Activated CD8-positive, alpha-beta T cell treated with anti-CD3 and anti-CD28 coated beads for 36 hours (primary cell): ENCODE data around the gene FASN. TPM values are rescaled to one million over a fixed set of nuclear protein-coding genes. Genes with fewer than 3 reads are reported as not detected.
A peak's percentile ranks its signal among the peaks of the same experiment; 100 is the strongest.

Experiments
- ATAC-seq: fragments of 200-7000 bp; cut with Tn5 transposase; one replicate; pipeline ENCODE4 v1.10.0; 2021; ENCODE audit warnings: mild to moderate bottlenecking, moderate library complexity
- CTCF ChIA-PET: fragments of 350-600 bp; sonication (Branson Sonifier 250); formaldehyde crosslinking; loops from one replicate; lab custom pipeline; 2021; ENCODE audit warnings: antibody characterized with exemption; lab: Charles Lee
- POLR2A ChIA-PET: fragments of 350-600 bp; sonication (Branson Sonifier 250); formaldehyde crosslinking; loops from one replicate; lab custom pipeline; 2021; ENCODE audit warnings: antibody characterized with exemption; lab: Charles Lee
- DNase-seq: peaks from one replicate; pipeline ENCODE4 v3.0.0-alpha.2; 2020
- H3K27ac Mint-ChIP-seq: one replicate; pipeline ENCODE4 v1.8.0; 2021; ENCODE audit warnings: mild to moderate bottlenecking, mixed read lengths
- H3K27me3 Mint-ChIP-seq: one replicate; pipeline ENCODE4 v1.8.0; 2021; ENCODE audit warnings: mixed read lengths
- H3K36me3 Mint-ChIP-seq: one replicate; pipeline ENCODE4 v1.8.0; 2021; ENCODE audit warnings: low read depth, mixed read lengths
- H3K4me1 Mint-ChIP-seq: one replicate; pipeline ENCODE4 v1.8.0; 2021; ENCODE audit warnings: low read depth, mixed read lengths
- H3K4me3 Mint-ChIP-seq: one replicate; pipeline ENCODE4 v1.8.0; 2021; ENCODE audit warnings: mild to moderate bottlenecking, moderate library complexity, mixed read lengths
- H3K9me3 Mint-ChIP-seq: one replicate; pipeline ENCODE4 v1.8.0; 2021; ENCODE audit warnings: mixed read lengths
- CTCF ChIP-seq: fragments of 200-600 bp; IDR thresholded peaks from one replicate; pipeline ENCODE4 v1.8.0; 2022; ENCODE audit warnings: antibody characterized with exemption, mild to moderate bottlenecking
- intact Hi-C: fragments of 100-400 bp; cut with micrococcal nuclease; formaldehyde crosslinking; loops from one replicate; pipeline ENCODE4 v1.10.0; 2022
- total RNA-seq, 2 experiments: library from RNA; stranded (reverse); gene quantifications; one replicate each; pipeline ENCODE4 v1.2.3, GENCODE V29; 2021

FASN gene
- total RNA-seq, 2 experiments from 2014 or later, result 250 to 260 TPM

DNA sequence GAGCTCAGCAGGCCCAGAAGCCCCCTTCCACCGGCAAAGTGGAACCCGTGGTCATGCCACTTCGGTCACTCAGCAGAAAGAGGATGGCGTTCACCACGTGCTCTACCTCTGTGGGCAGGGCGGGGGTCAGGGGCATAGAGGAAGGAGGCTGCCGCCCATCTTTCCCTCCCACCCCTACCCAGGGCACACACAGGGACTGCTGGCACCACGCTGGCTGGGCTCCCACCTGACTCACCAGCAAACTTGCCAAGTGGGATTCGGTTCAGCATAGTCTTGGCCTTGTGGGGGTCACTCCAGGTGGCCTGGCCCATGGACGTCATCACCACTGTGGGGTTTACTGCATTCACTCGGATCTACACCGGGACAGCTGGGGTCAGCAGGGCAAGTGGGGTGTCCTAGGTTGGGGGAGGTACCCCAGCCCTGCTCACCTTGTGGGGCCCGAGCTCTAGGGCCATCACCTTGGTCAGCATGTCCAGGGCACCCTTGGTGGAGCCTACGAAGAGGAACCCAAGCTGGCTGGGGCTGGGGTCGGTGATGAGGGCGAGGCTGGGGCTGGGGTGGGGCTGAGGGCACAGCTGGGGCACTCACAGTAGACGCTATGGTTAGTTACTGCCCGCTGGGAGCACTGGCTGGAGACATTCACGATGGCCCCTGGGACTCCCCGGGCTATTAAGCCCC is 61.9 kb downstream of the FASN start:
- Mint-ChIP-seq H3K27me3 (no peaks in the 10 kb centered on the region), H3K36me3 (peaks cover 6% of the 10 kb centered on the region), H3K4me1 (peaks cover 15% of the 10 kb centered on the region), H3K4me3 (peak overlapping the region; percentile 68), H3K27ac (no peak overlapping the region), H3K9me3 (no peaks in the 10 kb centered on the region)
- intact Hi-C loops, result no loop called here
- ATAC-seq, result no peak
- ChIA-PET POLR2A (interaction anchor here (0.5 to 2.1 kb wide), 10 partner anchors 10 to 196 kb away, joined by 3 to 6 read pairs (median 3); partner anchors contain the start of genes CENPX and LRRC45), CTCF (interaction anchor here (1.3 to 4.5 kb wide), 3 partner anchors 15 to 118 kb away, joined by 3 to 40 read pairs (median 7); partner anchors contain the start of genes CENPX and LRRC45)
- no peak for DNase-seq
- TF ChIP-seq CTCF, result no peak

- POLR2A ChIA-PET, result interaction anchor here (1.0 to 2.1 kb wide), 6 partner anchors 10 to 166 kb away, joined by 3 to 6 read pairs (median 4); partner anchors contain the start of genes CENPX and LRRC45
- Mint-ChIP-seq H3K9me3 (no peaks in the 10 kb centered on the region), H3K4me1 (peaks cover 16% of the 10 kb centered on the region), H3K36me3 (peaks cover 6% of the 10 kb centered on the region), H3K27me3 (no peaks in the 10 kb centered on the region), H3K27ac (no peak overlapping the region), H3K4me3 (peak overlapping the region; percentile 57)
- CTCF ChIA-PET, result interaction anchor here (1.3 to 4.5 kb wide), 3 partner anchors 14 to 76 kb away, joined by 3 to 40 read pairs (median 7); partner anchors contain the start of genes CENPX and LRRC45
- ATAC-seq, result no peak
- intact Hi-C loops, result no loop called here
- DNase-seq, result no peak
- TF ChIP-seq CTCF, result no peak
Measured at GRCh38 chr17:82035488-82035887, 62.5 kb downstream of the FASN start.

DNA sequence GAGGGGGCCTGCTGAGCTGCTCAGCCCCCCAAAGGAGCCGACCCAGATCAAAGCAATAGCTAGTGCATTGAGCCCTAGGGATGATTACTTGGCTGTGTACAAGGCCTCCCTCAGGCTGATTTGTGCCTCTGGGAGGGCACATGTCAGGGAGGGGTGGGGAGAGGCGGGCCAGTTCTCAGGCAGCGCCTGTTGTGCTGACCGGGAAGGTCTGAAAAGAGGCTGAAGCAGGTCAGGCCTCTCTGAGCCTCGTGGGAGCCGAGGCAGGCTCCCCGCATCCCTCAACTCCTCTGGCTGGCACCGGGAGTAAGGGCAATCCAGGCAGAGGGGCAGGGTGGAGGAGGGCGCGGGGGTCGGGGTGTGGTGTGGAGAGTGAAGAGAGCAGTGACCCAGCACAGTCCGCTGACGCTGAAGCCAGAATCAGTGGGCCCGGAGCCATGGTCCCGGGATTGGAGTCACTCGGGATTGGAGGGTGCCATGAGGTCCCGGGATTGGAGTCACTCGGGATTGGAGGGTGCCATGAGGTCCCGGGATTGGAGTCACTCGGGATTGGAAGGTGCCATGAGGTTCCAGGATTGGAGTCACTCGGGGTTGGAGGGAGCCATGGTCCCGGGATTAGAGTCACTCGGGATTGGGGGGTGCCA is 63.5 kb downstream of the FASN start:
- peaks cover 22% of the 10 kb centered on the region for H3K4me1 Mint-ChIP-seq
- no peak for DNase-seq
- intact Hi-C loops, result no loop called here
- H3K27me3 Mint-ChIP-seq, result no peaks in the 10 kb centered on the region
- CTCF ChIA-PET, result interaction anchor here (1.3 to 4.5 kb wide), 3 partner anchors 13 to 75 kb away, joined by 3 to 40 read pairs (median 7); partner anchors contain the start of genes CENPX and LRRC45
- TF ChIP-seq CTCF, result no peak
- H3K27ac Mint-ChIP-seq, result no peak overlapping the region
- ATAC-seq, result no peak
- no peaks in the 10 kb centered on the region for H3K9me3 Mint-ChIP-seq
- POLR2A ChIA-PET, result interaction anchor here (0.6 to 2.1 kb wide), 5 partner anchors 9 to 167 kb away, joined by 3 to 6 read pairs (median 4); partner anchors contain the start of genes CENPX and LRRC45
- no peak overlapping the region for H3K4me3 Mint-ChIP-seq
- peaks cover 6% of the 10 kb centered on the region for H3K36me3 Mint-ChIP-seq

DNA sequence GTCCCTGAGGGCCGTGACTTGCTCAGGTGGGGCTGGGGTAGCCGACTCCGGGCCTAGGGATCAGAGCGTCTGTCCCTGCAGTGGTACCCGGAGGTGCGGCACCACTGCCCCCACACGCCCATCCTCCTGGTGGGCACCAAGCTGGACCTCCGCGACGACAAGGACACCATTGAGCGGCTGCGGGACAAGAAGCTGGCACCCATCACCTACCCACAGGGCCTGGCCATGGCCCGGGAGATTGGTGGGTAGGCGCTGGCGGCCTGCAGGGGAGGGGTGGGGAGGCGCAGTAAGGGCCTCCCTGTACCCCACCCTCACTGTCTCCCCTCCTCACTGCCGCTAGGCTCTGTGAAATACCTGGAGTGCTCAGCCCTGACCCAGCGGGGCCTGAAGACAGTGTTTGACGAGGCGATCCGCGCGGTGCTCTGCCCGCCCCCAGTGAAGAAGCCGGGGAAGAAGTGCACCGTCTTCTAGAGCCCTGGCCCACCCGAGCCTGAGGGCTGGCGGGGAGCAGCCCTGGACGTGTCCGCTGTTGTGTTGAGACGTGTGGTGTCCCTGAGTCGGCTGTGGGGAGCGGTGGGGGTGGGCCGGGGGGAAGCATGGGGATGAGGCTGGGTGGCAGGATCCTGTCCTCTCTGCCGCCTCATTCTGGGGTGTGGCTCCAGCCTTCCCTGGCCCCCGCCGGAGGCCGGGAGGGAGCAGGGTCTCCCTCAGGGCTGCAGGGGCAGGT is 64.5 kb downstream of the FASN start:
- Mint-ChIP-seq H3K4me1 (peaks cover 18% of the 10 kb centered on the region), H3K27ac (no peak overlapping the region)
- no peak for ATAC-seq

More for the DNA sequence above, 64.5 kb downstream of the FASN start:
- POLR2A ChIA-PET, result interaction anchor here (1.0 kb wide), 1 partner anchor 88 kb away, joined by 3 read pairs; no protein-coding TSS in a partner anchor
- no peaks in the 10 kb centered on the region for H3K9me3 Mint-ChIP-seq
- H3K27me3 Mint-ChIP-seq, result no peaks in the 10 kb centered on the region
- no peak overlapping the region for H3K4me3 Mint-ChIP-seq
- intact Hi-C loops, result no loop called here
- H3K36me3 Mint-ChIP-seq, result peaks cover 6% of the 10 kb centered on the region
- TF ChIP-seq CTCF, result no peak
- DNase-seq, result no peak
- CTCF ChIA-PET, result interaction anchor here (0.8 to 1.1 kb wide), 2 partner anchors 11 to 74 kb away, joined by 3 to 4 read pairs; partner anchors contain the start of genes CENPX and LRRC45
